HepG2 (cell line): Measurements from ENCODE around the gene BCL2L1. TPM values are rescaled to one million over a fixed set of nuclear protein-coding genes. Genes with fewer than 3 reads are reported as not detected.

Experiments used
- AHDC1 ChIP-seq: sonication (generic); formaldehyde crosslinking; IDR thresholded peaks from 2 replicates; pipeline ENCODE4 v1.5.1; 2020; ENCODE audit warnings: mild to moderate bottlenecking, missing genetic modification reagents, borderline replicate concordance
- BCL3 ChIP-seq: sonication (generic); formaldehyde crosslinking; IDR thresholded peaks from 2 replicates; pipeline ENCODE4 v1.5.1; 2020; ENCODE audit warnings: mild to moderate bottlenecking, missing genetic modification reagents, moderate library complexity
- CBX2 ChIP-seq, 2 experiments: fragments of 200-600 bp in 1 of 2; sonication (generic); formaldehyde crosslinking in 1 of 2; IDR thresholded peaks; 2 replicates each; pipeline versions ENCODE4 v1.7.0 to v1.8.1; 2018 to 2022; ENCODE audit warnings: low read depth in 2 of 2, low read length in 1 of 2, mild to moderate bottlenecking in 1 of 2, missing genetic modification reagents in 1 of 2
- CREB1 ChIP-seq, 2 experiments: fragments of 450-650 bp in 1 of 2; IDR thresholded peaks; 2 replicates each; pipeline ENCODE4 v1.6.1; 2016 to 2017; ENCODE audit warnings: control low read depth in 1 of 2, mild to moderate bottlenecking in 1 of 2, missing compliant biosample characterization in 1 of 2, missing genetic modification characterization in 1 of 2
- ESRRA ChIP-seq: sonication (generic); formaldehyde crosslinking; IDR thresholded peaks from 2 replicates; pipeline ENCODE4 v1.5.1; 2020; ENCODE audit warnings: mild to moderate bottlenecking, low read depth, missing genetic modification reagents
- GABPA ChIP-seq, 2 experiments: IDR thresholded peaks; 2 replicates each; pipeline ENCODE4 v1.6.1; 2011 to 2016; ENCODE audit warnings: low read depth in 2 of 2, low read length in 1 of 2, missing biosample characterization in 1 of 2, missing genetic modification characterization in 1 of 2
- GTF2F1 ChIP-seq: fragments of 150-350 bp; IDR thresholded peaks from 2 replicates; pipeline ENCODE4 v1.6.1; 2014; ENCODE audit warnings: low read length
- HDAC6 ChIP-seq: fragments of 200-600 bp; sonication (generic); IDR thresholded peaks from 2 replicates; pipeline ENCODE4 v1.7.0; 2017; ENCODE audit warnings: mild to moderate bottlenecking, antibody characterized with exemption, low read length, low read depth
- HNF4A ChIP-seq: sonication (generic); formaldehyde crosslinking; IDR thresholded peaks from 2 replicates; pipeline ENCODE4 v1.4.0; 2020; ENCODE audit warnings: missing genetic modification reagents
- PHF8 ChIP-seq: sonication (generic); formaldehyde crosslinking; IDR thresholded peaks from 2 replicates; pipeline ENCODE4 v1.5.0; 2020; ENCODE audit warnings: missing genetic modification reagents
- POLR2AphosphoS5 ChIP-seq: IDR thresholded peaks from 2 replicates; pipeline ENCODE4 v1.6.1; 2012; ENCODE audit warnings: low read depth, low read length
- RCOR2 ChIP-seq: IDR thresholded peaks from 2 replicates; pipeline ENCODE4 v1.6.1; 2016; ENCODE audit warnings: missing biosample characterization, missing genetic modification reagents
- RXRA ChIP-seq: sonication (generic); formaldehyde crosslinking; IDR thresholded peaks from 2 replicates; pipeline ENCODE4 v1.5.1; 2020; ENCODE audit warnings: missing genetic modification reagents
- SAP130 ChIP-seq: IDR thresholded peaks from 2 replicates; pipeline ENCODE4 v1.6.1; 2016; ENCODE audit warnings: low read depth
- SIX4 ChIP-seq: sonication (generic); formaldehyde crosslinking; IDR thresholded peaks from 2 replicates; pipeline ENCODE4 v1.4.0; 2020; ENCODE audit warnings: missing genetic modification reagents
- TFAP4 ChIP-seq: sonication (generic); IDR thresholded peaks from 2 replicates; pipeline ENCODE4 v1.6.1; 2016; ENCODE audit warnings: low read depth, borderline replicate concordance
- ZKSCAN1 ChIP-seq: fragments of 150-350 bp; IDR thresholded peaks from 2 replicates; pipeline ENCODE4 v1.6.1; 2014; ENCODE audit warnings: low read length
- ZNF235 ChIP-seq: sonication (generic); formaldehyde crosslinking; IDR thresholded peaks from 2 replicates; pipeline ENCODE4 v1.8.1; 2023; ENCODE audit warnings: mild to moderate bottlenecking, missing genetic modification reagents, borderline replicate concordance
- ZNF616 ChIP-seq: sonication (generic); formaldehyde crosslinking; IDR thresholded peaks from 2 replicates; pipeline ENCODE4 v1.5.0; 2020; ENCODE audit warnings: low read depth, mild to moderate bottlenecking, missing genetic modification reagents
- ZNF749 ChIP-seq: sonication (generic); formaldehyde crosslinking; IDR thresholded peaks from 2 replicates; pipeline ENCODE4 v1.8.0; 2022; ENCODE audit warnings: mild to moderate bottlenecking, missing genetic modification reagents, moderate library complexity, borderline replicate concordance
- ZNF83 ChIP-seq: sonication (generic); formaldehyde crosslinking; IDR thresholded peaks from 2 replicates; pipeline ENCODE4 v1.4.0; 2020; ENCODE audit warnings: missing genetic modification reagents, mild to moderate bottlenecking, borderline replicate concordance
- polyA plus RNA-seq, 8 experiments: library from polyadenylated mRNA; depleted of rRNA in 3 of 8; stranded (reverse) in 7 of 8; unstranded in 1 of 8; fragments of >200 nt; fragmentation: Illumina TruSeq in 4 of 8; extraction: Trizol in 4 of 8; gene quantifications; 2 replicates each; pipeline versions ENCODE4 v1.2.1 to v1.2.3, GENCODE V29; 2011 to 2016; ENCODE audit warnings: low read depth in 4 of 8, missing spikeins in 1 of 8, mixed read lengths in 1 of 8; ENCODE audit not compliant: insufficient read depth in 1 of 8
- total RNA-seq, 5 experiments: library from RNA; depleted of rRNA; stranded (reverse); fragments of >200 nt; fragmentation: Illumina TruSeq; extraction: Trizol; gene quantifications; 2 replicates each; pipeline ENCODE4 v1.2.3, GENCODE V29; 2016; ENCODE audit warnings: low read depth in 1 of 5

BCL2L1 gene
- total and polyA plus RNA-seq, 2 of the 13 experiments (the other 11 are each of a cell fraction or from before 2014, with no cell fraction given), result 164 to 258 TPM

GRCh38 chr20:31720486-31721407 is 1.9 kb downstream of the BCL2L1 start (continued):
- TF ChIP-seq ZNF83 (CRISPR knock-in tag), result 0 out of 2 replicates have a peak, but pooled peaks have one; percentile 0
- TF ChIP-seq ZNF235 (CRISPR knock-in tag), result peak; percentile 95
- TF ChIP-seq CREB1 (IDR thresholded peaks at IDR 0.05), result no peak
- TF ChIP-seq CREB1 (CRISPR knock-in tag; IDR thresholded peaks at IDR 0.05), result peak; percentile 59; the same call in 1 of the 2 replicates
- TF ChIP-seq CBX2 (IDR thresholded peaks at IDR 0.05; ENCODE audit: low read depth, low read length), result no peak
- peak; percentile 69; the same call in 1 of the 2 replicates for TF ChIP-seq CBX2 (CRISPR knock-in tag; IDR thresholded peaks at IDR 0.05; ENCODE audit: low read depth)
- TF ChIP-seq RCOR2, result peak; percentile 74
- no peak for TF ChIP-seq GABPA (IDR thresholded peaks at IDR 0.05; ENCODE audit: low read depth, low read length)
- TF ChIP-seq GABPA (CRISPR knock-in tag; IDR thresholded peaks at IDR 0.05; ENCODE audit: low read depth), result peak; percentile 39; the same call in 1 of the 2 replicates
- TF ChIP-seq BCL3 (CRISPR knock-in tag), result peak; percentile 58; the same call in 1 of the 2 replicates
- TF ChIP-seq ZKSCAN1, result peak; percentile 51; the same call in 1 of the 2 replicates
- peak; percentile 18; the same call in 1 of the 2 replicates for TF ChIP-seq SIX4 (CRISPR knock-in tag)
- peak; percentile 70 for TF ChIP-seq POLR2AphosphoS5
- 0 out of 2 replicates have a peak, but pooled peaks have one; percentile 34 for TF ChIP-seq ZNF616 (CRISPR knock-in tag)
- no peak for TF ChIP-seq GTF2F1
- peak; percentile 99 for TF ChIP-seq HNF4A (CRISPR knock-in tag)
- TF ChIP-seq PHF8, result peak; percentile 73
- TF ChIP-seq TFAP4, result peak; percentile 98
- peak; percentile 94 for TF ChIP-seq RXRA (CRISPR knock-in tag)
- TF ChIP-seq ZNF749 (CRISPR knock-in tag), result no peak
- TF ChIP-seq HDAC6, result no peak
- TF ChIP-seq ESRRA (CRISPR knock-in tag), result peak; percentile 88
- peak; percentile 95 for TF ChIP-seq SAP130
- TF ChIP-seq AHDC1 (CRISPR knock-in tag), result peak; percentile 92
